Suprapubic skin (tissue), 4 donors: ENCODE data around the gene STAP1. TPM values are rescaled to one million over a fixed set of nuclear protein-coding genes. Genes with fewer than 3 reads are reported as not detected.
"Not testable (repeated sequence)": the region's sequence is repeated elsewhere in the genome, so short reads cannot be mapped to it uniquely, and the experiment has no call there.

Experiments
- DNase-seq, 2 donors: peaks; one replicate each; pipeline ENCODE4 v3.0.0-alpha.2; 2019; ENCODE audit warnings: low spot score in 2 of 2
- H3K27ac ChIP-seq: fragments of 200-600 bp; sonication (generic); one replicate; pipeline ENCODE4 v1.5.1; 2019
- H3K27me3 ChIP-seq: fragments of 200-600 bp; sonication (generic); one replicate; pipeline ENCODE4 v1.5.1; 2019
- H3K36me3 ChIP-seq: fragments of 200-600 bp; sonication (generic); one replicate; pipeline ENCODE4 v1.5.1; 2019
- H3K4me1 ChIP-seq: fragments of 200-600 bp; sonication (generic); one replicate; pipeline ENCODE4 v1.5.1; 2019
- H3K4me3 ChIP-seq: fragments of 200-600 bp; sonication (generic); one replicate; pipeline ENCODE4 v1.5.1; 2019; ENCODE audit warnings: mild to moderate bottlenecking
- H3K9me3 ChIP-seq: fragments of 200-600 bp; sonication (generic); one replicate; pipeline ENCODE4 v1.5.1; 2019
- CTCF ChIP-seq, 2 donors: fragments of 200-600 bp in 1 of 2; fragments of 450-650 bp in 1 of 2; sonication (generic) in 1 of 2; IDR thresholded peaks; one replicate each; pipeline ENCODE4 v1.5.1; 2016 to 2019; ENCODE audit warnings: antibody characterized with exemption in 2 of 2, mild to moderate bottlenecking in 1 of 2, moderate library complexity in 1 of 2
- EP300 ChIP-seq: sonication (generic); formaldehyde crosslinking; IDR thresholded peaks from one replicate; pipeline ENCODE4 v1.6.1; 2017; ENCODE audit warnings: antibody characterized with exemption
- POLR2A ChIP-seq, 2 donors: fragments of 450-650 bp; IDR thresholded peaks; one replicate each; pipeline ENCODE4 v1.6.1; 2017; ENCODE audit warnings: antibody characterized with exemption in 2 of 2, mild to moderate bottlenecking in 2 of 2, moderate library complexity in 2 of 2
- POLR2AphosphoS5 ChIP-seq, 3 donors: sonication (generic); formaldehyde crosslinking; IDR thresholded peaks; one replicate each; pipeline ENCODE4 v1.6.1; 2017; ENCODE audit warnings: antibody characterized with exemption in 3 of 3
- WGBS: methylation state at CpG from one replicate; pipeline ENCODE4 v1.1.5; 2018; 5-methylcytosine and 5-hydroxymethylcytosine counted together
- total RNA-seq, 4 donors: library from RNA; depleted of rRNA; stranded (reverse); fragments of >200 nt; gene quantifications; one replicate each; pipeline ENCODE4 v1.1.0, GENCODE V29; 2016

The STAP1 gene
- total RNA-seq, 4 donors from 2014 or later, result 0.55 TPM; not detected in 3

GRCh38 chr4:67549123-67549522 is 9.4 kb upstream of the STAP1 start:
- Histone ChIP-seq H3K4me3 (no peak overlapping the region), H3K27me3 (no peaks in the 10 kb centered on the region), H3K9me3 (no peaks in the 10 kb centered on the region), H3K4me1 (peaks cover 13% of the 10 kb centered on the region), H3K27ac (no peak overlapping the region), H3K36me3 (no peaks in the 10 kb centered on the region)
- DNase-seq, result no peak
- no peak for TF ChIP-seq CTCF (IDR thresholded peaks at IDR 0.05)
- TF ChIP-seq POLR2A (IDR thresholded peaks at IDR 0.05), result no peak
- TF ChIP-seq POLR2AphosphoS5 (IDR thresholded peaks at IDR 0.05), result no peak
- no peak for TF ChIP-seq EP300
- WGBS, result 15% methylated on average over 1 of the region's 1 CpG

GRCh38 chr4:67550451-67550850 is 8.1 kb upstream of the STAP1 start:
- Histone ChIP-seq H3K27me3 (no peaks in the 10 kb centered on the region), H3K36me3 (no peaks in the 10 kb centered on the region), H3K4me3 (no peak overlapping the region), H3K27ac (no peak overlapping the region), H3K9me3 (no peaks in the 10 kb centered on the region), H3K4me1 (peaks cover 7% of the 10 kb centered on the region)
- TF ChIP-seq POLR2AphosphoS5 (IDR thresholded peaks at IDR 0.05) (no peak), POLR2A (IDR thresholded peaks at IDR 0.05) (no peak), EP300 (no peak), CTCF (IDR thresholded peaks at IDR 0.05) (no peak)
- no peak for DNase-seq

- Histone ChIP-seq H3K27ac (no peak overlapping the region), H3K4me3 (no peak overlapping the region), H3K4me1 (peaks cover 5% of the 10 kb centered on the region), H3K27me3 (no peaks in the 10 kb centered on the region), H3K9me3 (no peaks in the 10 kb centered on the region), H3K36me3 (no peaks in the 10 kb centered on the region)
- TF ChIP-seq CTCF (IDR thresholded peaks at IDR 0.05) (no peak), POLR2AphosphoS5 (IDR thresholded peaks at IDR 0.05) (no peak), POLR2A (IDR thresholded peaks at IDR 0.05) (no peak), EP300 (no peak)
- WGBS, result 93% methylated on average over 3 of the region's 3 CpGs
- no peak for DNase-seq
Observed at GRCh38 chr4:67550857-67551256, 7.7 kb upstream of the STAP1 start.

- not testable (repeated sequence) for H3K27ac ChIP-seq, H3K4me3 ChIP-seq, H3K27me3 ChIP-seq, H3K9me3 ChIP-seq, H3K36me3 ChIP-seq, H3K4me1 ChIP-seq, DNase-seq
- 77% methylated on average over 4 of the region's 4 CpGs for WGBS
Observed at GRCh38 chr4:67552146-67552792, 6.3 kb upstream of the STAP1 start.

- H3K27ac ChIP-seq, result no peak overlapping the region
- H3K9me3 ChIP-seq, result no peaks in the 10 kb centered on the region
- no peak for TF ChIP-seq EP300
- no peak for TF ChIP-seq POLR2AphosphoS5 (IDR thresholded peaks at IDR 0.05)
- TF ChIP-seq CTCF (IDR thresholded peaks at IDR 0.05), result no peak
- no peak for TF ChIP-seq POLR2A (IDR thresholded peaks at IDR 0.05)
- no peaks in the 10 kb centered on the region for H3K36me3 ChIP-seq
- DNase-seq, result no peak
- no peaks in the 10 kb centered on the region for H3K4me1 ChIP-seq
- H3K4me3 ChIP-seq, result no peak overlapping the region
- 88% methylated on average over 3 of the region's 3 CpGs for WGBS
- no peaks in the 10 kb centered on the region for H3K27me3 ChIP-seq
Observed at GRCh38 chr4:67554096-67554495, 4.4 kb upstream of the STAP1 start.

- no peaks in the 10 kb centered on the region for H3K9me3 ChIP-seq
- no peak overlapping the region for H3K4me3 ChIP-seq
- no peak for TF ChIP-seq POLR2A (IDR thresholded peaks at IDR 0.05)
- TF ChIP-seq POLR2AphosphoS5 (IDR thresholded peaks at IDR 0.05), result no peak
- TF ChIP-seq EP300, result no peak
- TF ChIP-seq CTCF (IDR thresholded peaks at IDR 0.05), result no peak
- no peak for DNase-seq
- 79% methylated on average over 3 of the region's 3 CpGs for WGBS
- H3K4me1 ChIP-seq, result no peaks in the 10 kb centered on the region
- H3K27ac ChIP-seq, result no peak overlapping the region
- H3K27me3 ChIP-seq, result no peaks in the 10 kb centered on the region
- no peaks in the 10 kb centered on the region for H3K36me3 ChIP-seq
Observed at GRCh38 chr4:67555447-67555846, 3.1 kb upstream of the STAP1 start.
